COLO668 (cell line): ENCODE measurements around the gene RND1.
"Not testable (repeated sequence)": the region's sequence is repeated elsewhere in the genome, so short reads cannot be mapped to it uniquely, and the experiment has no call there.

Experiments
- DNase-seq: peaks from one replicate; lab custom pipeline; 2025; ENCODE audit not compliant: unreplicated experiment; lab: John Stamatoyannopoulos, UW

The RND1 gene

DNA sequence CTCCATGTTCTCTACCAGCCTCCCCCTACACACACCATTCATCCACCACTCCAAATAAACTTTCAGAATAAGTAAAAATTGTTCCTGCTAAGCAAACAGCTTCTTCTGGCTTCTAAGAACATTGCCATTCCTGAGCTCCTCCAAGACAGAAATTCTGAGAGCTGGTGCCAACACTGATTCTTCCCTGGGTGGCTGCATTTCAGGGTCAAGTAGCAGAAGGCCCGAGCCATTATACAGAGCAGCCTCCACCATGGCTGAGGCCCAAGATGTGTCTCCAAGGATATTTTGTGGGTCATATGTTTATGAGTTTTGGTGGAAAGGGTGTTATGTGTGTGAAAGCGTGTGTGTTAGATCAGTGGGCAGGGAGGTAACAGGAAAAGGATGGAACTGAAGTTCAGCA lies 3.5 kb upstream of the RND1 start:
- DNase-seq: no peak

GRCh38 chr12:48868451-48868850 lies 2.8 kb upstream of the RND1 start:
- no peak for DNase-seq

GRCh38 chr12:48866052-48866711 lies 512 bp upstream of the RND1 start:
- no peak for DNase-seq

GRCh38 chr12:48863291-48863690 lies 2.4 kb downstream of the RND1 start:
- no peak for DNase-seq

DNA sequence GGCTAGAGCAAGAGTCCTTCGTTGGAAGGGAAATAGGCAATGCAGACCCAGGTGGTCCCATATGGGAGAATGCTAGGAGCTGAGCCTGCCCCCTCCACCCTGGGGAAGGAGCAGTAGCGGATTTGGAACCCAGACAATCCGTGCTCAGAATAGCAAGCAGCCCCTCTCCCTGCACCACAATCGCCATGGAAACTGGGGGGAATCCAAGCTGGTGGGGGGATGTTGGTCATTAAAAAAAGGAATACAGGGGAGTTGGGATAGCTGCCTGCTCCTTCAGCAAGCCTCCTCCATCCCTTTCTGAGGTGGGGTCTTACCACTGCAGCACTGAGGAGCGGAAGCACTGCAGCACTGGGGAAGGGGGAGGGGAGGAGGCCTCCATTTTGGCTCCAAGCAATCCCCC lies 2.9 kb downstream of the RND1 start:
- no peak for DNase-seq

GRCh38 chr12:48861111-48861510 lies 4.6 kb downstream of the RND1 start:
- peak; percentile 14 for DNase-seq

GRCh38 chr12:48860236-48860635 lies 5.4 kb downstream of the RND1 start:
- DNase-seq: not testable (repeated sequence)

GRCh38 chr12:48859607-48860006 lies 6.1 kb downstream of the RND1 start:
- no peak for DNase-seq

DNA sequence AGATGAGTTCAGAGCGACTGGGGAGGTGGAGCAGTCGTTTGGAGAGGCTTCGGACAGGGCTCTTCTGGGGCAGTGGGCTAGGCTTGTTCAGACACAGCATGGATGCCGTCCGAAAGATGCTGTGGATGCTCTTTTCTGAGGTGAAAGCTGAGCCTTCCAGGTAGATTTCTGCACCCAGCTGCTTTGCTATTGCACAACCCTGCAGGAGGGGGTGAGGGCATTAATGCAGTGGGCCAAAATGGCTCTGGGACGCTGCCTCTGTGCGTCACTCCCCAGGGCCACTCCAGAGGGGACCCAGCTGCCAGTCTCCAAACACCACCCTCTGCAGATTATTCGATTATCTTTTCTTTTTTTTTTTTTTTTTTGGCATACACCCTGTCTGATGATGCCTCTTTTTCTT lies 7.6 kb downstream of the RND1 start:
- DNase-seq: no peak

GRCh38 chr12:48857278-48857994 lies 8.2 kb downstream of the RND1 start:
- no peak for DNase-seq

GRCh38 chr12:48856379-48856778 lies 9.3 kb downstream of the RND1 start:
- DNase-seq: no peak

DNA sequence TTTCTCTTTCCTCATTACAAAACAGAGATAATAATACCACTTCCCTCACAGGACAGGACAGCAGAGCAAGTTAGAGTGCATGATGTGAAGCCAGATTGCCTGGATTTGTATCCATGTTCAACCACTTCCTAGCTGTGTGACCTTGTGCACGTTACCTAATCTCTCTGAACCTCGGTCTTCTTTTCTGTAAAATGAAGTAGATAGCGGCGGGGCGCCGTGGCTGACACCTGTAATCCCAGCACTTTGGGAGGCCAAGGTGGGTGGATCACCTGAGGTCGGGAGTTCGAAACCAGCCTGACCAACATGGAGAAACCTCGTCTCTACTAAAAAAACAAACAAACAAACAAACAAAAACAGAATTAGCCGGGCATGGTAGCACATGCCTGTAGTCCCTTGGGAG lies 10.7 kb downstream of the RND1 start:
- DNase-seq: not testable (repeated sequence)

DNA sequence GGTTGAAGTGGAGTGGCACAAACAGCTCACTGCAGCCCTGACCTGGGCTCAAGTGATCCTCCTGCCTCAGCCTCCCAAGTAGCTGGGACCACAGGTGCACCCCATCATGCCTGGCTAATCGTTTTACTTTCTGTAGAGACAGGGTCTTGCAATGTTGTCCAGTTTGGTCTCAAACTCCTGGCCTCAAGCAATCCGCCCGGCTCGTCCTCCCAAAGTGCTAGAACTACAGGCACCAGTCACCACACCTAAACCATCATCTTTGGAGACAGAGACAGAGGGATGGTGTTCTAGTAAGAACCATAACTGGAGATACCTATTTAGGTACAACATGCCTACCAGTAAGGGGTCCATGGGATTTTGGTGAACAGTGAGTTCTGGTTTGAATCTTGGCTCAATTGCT lies 11.2 kb downstream of the RND1 start:
- DNase-seq: no peak

DNA sequence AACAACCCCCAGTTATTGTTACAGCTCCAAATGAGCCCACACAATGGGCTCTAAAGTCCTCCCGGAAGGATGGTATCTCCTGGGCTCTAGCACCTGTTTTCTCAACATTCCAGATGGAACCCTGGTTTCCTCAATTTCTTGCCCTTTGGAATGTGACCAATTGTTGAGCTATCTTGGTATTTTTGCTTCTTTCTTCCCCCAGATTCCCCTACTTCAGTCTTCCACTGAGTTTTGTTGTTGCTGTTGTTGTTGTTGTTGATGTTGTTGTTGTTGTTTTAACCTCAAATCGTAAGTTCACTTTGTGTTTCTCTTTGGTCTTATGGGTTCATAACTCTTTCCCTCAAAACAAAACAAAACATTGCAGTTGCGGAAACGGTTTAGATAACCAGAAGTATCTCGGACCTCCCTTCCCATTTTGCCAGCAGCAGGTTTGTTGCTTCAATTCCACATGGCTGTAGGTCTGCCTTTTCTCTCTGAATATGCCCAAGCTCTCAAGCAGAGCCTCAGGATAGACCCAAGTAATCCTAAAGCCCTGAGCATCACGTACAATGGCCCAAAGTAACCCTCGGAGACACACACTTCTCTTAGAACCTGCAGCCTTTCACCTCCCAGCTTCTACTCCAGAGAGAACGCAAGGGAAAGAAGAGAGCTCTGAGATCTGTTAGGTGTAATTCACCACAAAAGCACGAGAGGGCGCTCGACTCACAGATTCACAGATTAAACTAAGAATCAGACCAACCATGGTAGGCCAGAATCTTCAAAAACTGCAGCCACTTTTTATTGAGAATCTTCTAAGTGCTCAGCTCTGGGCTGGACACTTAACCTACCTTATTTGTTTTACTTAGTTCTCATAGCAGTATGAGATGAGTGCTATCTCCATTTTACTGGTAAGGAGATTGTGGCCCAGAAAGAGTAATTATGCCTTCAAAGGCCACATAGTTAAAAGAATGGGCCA lies 12.7 kb downstream of the RND1 start:
- DNase-seq: peak; percentile 77

GRCh38 chr12:48851883-48852733 lies 13.6 kb downstream of the RND1 start, which contains the start of gene DDX23:
Gene DDX23, minus strand, starts transcription at chr12:48852163. Its CDS starts 6,381 bp downstream, at chr12:48845782.
- peak; percentile 92 for DNase-seq

- not testable (repeated sequence) for DNase-seq
Measured at GRCh38 chr12:48842021-48842420, 23.6 kb downstream of the RND1 start.

DNA sequence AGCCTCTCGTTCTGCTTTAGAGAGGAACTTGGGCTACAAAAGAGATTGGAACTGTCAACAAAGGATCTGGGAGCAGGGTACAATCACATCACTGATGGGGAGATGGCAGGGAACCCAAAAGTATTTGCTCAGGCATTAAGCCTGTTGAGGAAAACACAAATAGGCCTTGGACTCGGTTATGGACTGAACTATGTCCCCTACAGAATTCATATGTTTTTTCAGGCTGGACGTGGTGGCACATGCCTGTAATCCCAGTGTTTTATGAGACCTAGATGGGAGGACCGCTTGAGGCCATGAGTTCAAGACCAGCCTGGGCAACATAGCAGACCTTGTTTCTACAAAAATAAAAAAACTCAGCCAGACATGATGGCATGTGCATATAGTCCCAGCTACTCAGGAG lies 27.6 kb downstream of the RND1 start:
- no peak for DNase-seq

- DNase-seq: no peak
Measured at GRCh38 chr12:48832321-48833060, 33.2 kb downstream of the RND1 start.

DNA sequence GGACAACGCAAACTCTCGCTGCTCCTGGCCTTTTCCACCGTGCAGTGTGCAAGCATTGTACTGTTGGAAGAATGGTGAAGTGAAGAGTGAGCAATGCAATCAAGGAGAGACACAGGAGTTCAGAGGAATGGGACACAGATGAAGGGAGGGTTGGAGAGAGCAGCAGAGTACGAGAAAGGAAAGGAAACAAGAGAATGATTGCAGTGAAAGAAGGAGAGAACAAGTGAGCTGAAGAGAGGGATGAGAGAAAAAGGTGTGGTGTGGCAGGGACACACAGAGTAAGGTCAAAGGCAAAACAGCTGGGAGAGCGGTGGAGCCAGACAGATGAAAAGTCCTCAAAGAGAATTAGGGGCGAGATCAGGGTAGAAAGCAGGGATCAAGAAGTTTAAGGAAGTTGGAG lies 34.4 kb downstream of the RND1 start:
- DNase-seq: no peak
